Common myeloid progenitor, CD34-positive (primary cell): ENCODE measurements around the gene EXOG.
A peak's percentile ranks its signal among the peaks of the same experiment; 100 is the strongest.

Experiments
- CTCF ChIA-PET: fragments of 350-600 bp; sonication (Branson Sonifier 250); formaldehyde crosslinking; loops from one replicate; lab custom pipeline; 2021; ENCODE audit warnings: antibody characterized with exemption; lab: Charles Lee
- POLR2A ChIA-PET: fragments of 350-600 bp; sonication (Branson Sonifier 250); formaldehyde crosslinking; loops from one replicate; lab custom pipeline; 2021; ENCODE audit warnings: antibody characterized with exemption; lab: Charles Lee
- DNase-seq, 3 donors: peaks; one replicate each; pipeline versions ENCODE4 v3.0.0 to v3.0.0-alpha.2; 2013
- H3K27ac ChIP-seq, 2 experiments: 1 replicate in 1 of 2; 2 replicates in 1 of 2; pipeline ENCODE4 v1.7.0; 2013; ENCODE audit warnings: inconsistent platforms in 2 of 2, low read length in 2 of 2, mild to moderate bottlenecking in 2 of 2, low read depth in 1 of 2, moderate library complexity in 1 of 2; ENCODE audit not compliant: severe bottlenecking in 2 of 2, insufficient read depth in 1 of 2, poor library complexity in 1 of 2
- H3K27me3 ChIP-seq, 5 experiments: replicated peaks in 2 of 5; 1 replicate in 3 of 5; 2 replicates in 2 of 5; pipeline versions ENCODE4 v1.6.1 to v1.7.0; 2013; ENCODE audit warnings: low read length in 4 of 5, mild to moderate bottlenecking in 2 of 5, moderate library complexity in 2 of 5, inconsistent platforms in 1 of 5; ENCODE audit not compliant: insufficient read depth in 5 of 5, control insufficient read depth in 4 of 5
- H3K36me3 ChIP-seq, 4 experiments: 1 replicate in 2 of 4; 2 replicates in 2 of 4; pipeline versions ENCODE4 v1.6.1 to v1.7.0; 2013; ENCODE audit warnings: low read length in 3 of 4, control low read depth in 1 of 4, mild to moderate bottlenecking in 1 of 4; ENCODE audit not compliant: control insufficient read depth in 4 of 4, insufficient read depth in 4 of 4
- H3K4me1 ChIP-seq, 4 experiments: 1 replicate in 3 of 4; 2 replicates in 1 of 4; pipeline versions ENCODE4 v1.6.1 to v1.7.1; 2013; ENCODE audit warnings: low read length in 3 of 4, mild to moderate bottlenecking in 3 of 4, control low read depth in 1 of 4, inconsistent platforms in 1 of 4, moderate library complexity in 1 of 4; ENCODE audit not compliant: control insufficient read depth in 4 of 4, insufficient read depth in 4 of 4; ENCODE audit errors: control extremely low read depth in 1 of 4
- H3K4me3 ChIP-seq, 7 experiments: 1 replicate in 4 of 7; 2 replicates in 3 of 7; pipeline versions ENCODE4 v1.5.1 to v1.7.0; 2013; ENCODE audit warnings: mild to moderate bottlenecking in 7 of 7, low read length in 6 of 7, moderate library complexity in 6 of 7, inconsistent platforms in 2 of 7, low read depth in 2 of 7, control low read depth in 1 of 7; ENCODE audit not compliant: insufficient read depth in 4 of 7, control insufficient read depth in 1 of 7; ENCODE audit errors: extremely low read depth in 1 of 7
- H3K9me3 ChIP-seq, 5 experiments: 1 replicate in 4 of 5; 2 replicates in 1 of 5; pipeline versions ENCODE4 v1.6.1 to v1.7.1; 2013; ENCODE audit warnings: low read length in 4 of 5, mild to moderate bottlenecking in 2 of 5, inconsistent platforms in 1 of 5, low read depth in 1 of 5, moderate library complexity in 1 of 5; ENCODE audit not compliant: control insufficient read depth in 4 of 5, insufficient read depth in 2 of 5; ENCODE audit errors: control extremely low read depth in 1 of 5
- WGBS: methylation state at CpG from one replicate; pipeline ENCODE4 v1.1.5; 2013; ENCODE audit not compliant: insufficient coverage; 5-methylcytosine and 5-hydroxymethylcytosine counted together

The EXOG gene

DNA sequence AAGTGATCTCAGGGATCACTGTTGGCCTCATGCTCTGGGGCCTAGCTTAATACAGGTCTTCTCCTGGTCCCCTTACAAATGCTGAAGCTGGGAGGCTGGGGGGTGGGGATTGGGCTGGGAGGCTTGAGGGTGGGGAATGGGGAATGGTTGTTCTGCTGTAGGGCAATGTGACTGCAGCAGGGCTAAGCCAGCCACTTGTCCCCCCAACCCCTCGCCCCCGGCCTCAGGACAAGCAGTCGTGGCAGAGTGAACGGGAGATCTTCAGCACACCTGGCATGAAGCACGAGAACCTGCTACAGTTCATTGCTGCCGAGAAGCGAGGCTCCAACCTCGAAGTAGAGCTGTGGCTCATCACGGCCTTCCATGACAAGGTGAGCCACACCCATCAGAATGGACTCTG, 17.2 kb upstream of the EXOG start:
- Histone ChIP-seq H3K27ac (no peak overlapping the region), H3K36me3 (peaks cover 10 to 29% (median 20%) of the 10 kb centered on the region in 4 experiments), H3K4me1 (peaks cover 0 to 5% (median 1%) of the 10 kb centered on the region in 4 experiments), H3K9me3 (no peaks in the 10 kb centered on the region), H3K27me3 (no peaks in the 10 kb centered on the region), H3K4me3 (no peak overlapping the region)
- POLR2A ChIA-PET, result no interaction called here
- no peak for DNase-seq
- CTCF ChIA-PET, result interaction anchor here (1.2 to 10.0 kb wide), 5 partner anchors 11 to 133 kb away, joined by 3 to 98 read pairs (median 7); partner anchors contain the start of gene XYLB
- 97% methylated on average over 9 of the region's 9 CpGs for WGBS

DNA sequence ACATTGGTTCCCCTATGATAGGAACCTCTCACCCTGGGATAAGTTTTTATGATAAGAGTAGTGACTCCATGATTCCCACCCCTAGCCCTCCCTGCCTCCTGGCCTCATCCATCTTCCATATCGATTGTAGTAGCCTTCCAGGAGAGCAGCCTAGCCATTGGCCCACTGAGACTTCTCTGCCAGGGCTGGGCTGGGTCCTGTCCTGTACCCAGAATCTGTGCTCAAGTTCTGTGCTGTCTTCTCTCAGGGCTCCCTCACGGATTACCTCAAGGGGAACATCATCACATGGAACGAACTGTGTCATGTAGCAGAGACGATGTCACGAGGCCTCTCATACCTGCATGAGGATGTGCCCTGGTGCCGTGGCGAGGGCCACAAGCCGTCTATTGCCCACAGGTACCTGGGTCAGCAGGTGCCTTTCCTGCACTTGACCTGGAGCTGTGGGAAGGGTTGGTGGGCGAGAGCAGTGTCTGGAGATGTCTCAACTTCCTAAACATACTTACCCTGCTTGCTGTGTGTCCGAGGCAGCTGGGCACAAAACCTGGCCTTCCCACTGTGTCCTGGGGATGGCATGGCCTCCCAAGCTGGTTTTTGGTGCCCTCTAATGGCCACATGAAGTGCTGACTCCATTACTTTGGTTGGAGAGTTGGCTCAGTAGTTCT, 16.6 kb upstream of the EXOG start:
- Histone ChIP-seq H3K9me3 (no peaks in the 10 kb centered on the region), H3K27me3 (no peaks in the 10 kb centered on the region), H3K4me3 (no peak overlapping the region), H3K27ac (no peak overlapping the region), H3K4me1 (peaks cover 0 to 12% (median 6%) of the 10 kb centered on the region in 4 experiments), H3K36me3 (peaks cover 10 to 29% (median 20%) of the 10 kb centered on the region in 4 experiments)
- ChIA-PET POLR2A (no interaction called here), CTCF (interaction anchor here (0.7 to 10.0 kb wide), 17 partner anchors 10 to 483 kb away, joined by 3 to 98 read pairs (median 4); partner anchors contain the start of genes EXOG and XYLB)
- peak; percentile 34 to 72 (median 55) for DNase-seq
- WGBS, result 82% methylated on average over 7 of the region's 10 CpGs

DNA sequence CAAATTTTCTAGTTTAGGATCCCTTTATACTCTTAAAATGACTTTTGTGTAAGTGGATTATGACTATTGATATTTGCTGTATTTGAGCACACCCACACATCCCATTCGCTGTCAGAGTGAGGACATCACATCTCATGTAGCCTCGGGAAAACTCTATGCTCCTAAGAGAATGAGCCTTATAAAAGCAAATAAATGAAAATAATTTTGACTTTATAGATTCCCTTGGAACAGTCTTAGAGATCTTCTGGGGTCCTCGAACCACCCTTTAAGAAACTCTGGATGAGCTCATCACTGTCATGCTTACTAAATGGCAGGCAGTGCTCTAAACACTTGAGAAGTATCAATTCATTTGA, 16.1 kb upstream of the EXOG start:
- Histone ChIP-seq H3K4me1 (peaks cover 0 to 15% (median 6%) of the 10 kb centered on the region in 4 experiments), H3K27ac (no peak overlapping the region), H3K4me3 (no peak overlapping the region), H3K9me3 (no peaks in the 10 kb centered on the region), H3K36me3 (peaks cover 10 to 29% (median 20%) of the 10 kb centered on the region in 4 experiments), H3K27me3 (no peaks in the 10 kb centered on the region)
- CTCF ChIA-PET, result interaction anchor here (0.7 to 10.0 kb wide), 21 partner anchors 10 to 483 kb away, joined by 3 to 98 read pairs (median 5); partner anchors contain the start of genes EXOG and XYLB
- POLR2A ChIA-PET, result no interaction called here
- 73% methylated on average over 1 of the region's 3 CpGs for WGBS
- DNase-seq, result no peak

DNA sequence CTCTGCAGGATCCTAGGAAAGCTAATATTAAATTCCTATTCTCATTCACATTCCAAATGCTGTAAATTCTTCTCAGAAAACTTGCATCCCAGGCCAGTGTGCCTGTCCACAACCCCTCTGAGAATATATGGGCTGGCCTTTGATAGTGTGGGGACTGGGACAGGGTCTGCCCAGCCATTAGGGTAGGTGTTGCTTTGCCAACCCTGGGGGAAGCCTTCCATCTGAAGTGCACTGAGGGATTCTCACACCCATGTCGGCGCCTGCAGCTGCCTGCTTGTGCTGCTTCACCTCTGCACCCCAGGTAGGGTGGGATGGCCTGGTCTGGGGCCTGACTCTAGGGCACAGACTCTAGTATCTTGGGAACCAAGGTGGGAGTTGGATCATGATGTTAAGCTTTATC, 15.2 kb upstream of the EXOG start:
- no peaks in the 10 kb centered on the region for H3K27me3 ChIP-seq
- H3K4me3 ChIP-seq, result no peak overlapping the region
- H3K4me1 ChIP-seq, result peaks cover 0 to 15% (median 6%) of the 10 kb centered on the region in 4 experiments
- peaks cover 10 to 29% (median 20%) of the 10 kb centered on the region in 4 experiments for H3K36me3 ChIP-seq
- no peaks in the 10 kb centered on the region for H3K9me3 ChIP-seq
- no peak for DNase-seq
- CTCF ChIA-PET, result interaction anchor here (0.6 to 10.0 kb wide), 18 partner anchors 9 to 521 kb away, joined by 3 to 98 read pairs (median 5); partner anchors contain the start of genes EXOG and XYLB
- POLR2A ChIA-PET, result no interaction called here
- H3K27ac ChIP-seq, result no peak overlapping the region
- WGBS, result 100% methylated on average over 2 of the region's 2 CpGs

DNA sequence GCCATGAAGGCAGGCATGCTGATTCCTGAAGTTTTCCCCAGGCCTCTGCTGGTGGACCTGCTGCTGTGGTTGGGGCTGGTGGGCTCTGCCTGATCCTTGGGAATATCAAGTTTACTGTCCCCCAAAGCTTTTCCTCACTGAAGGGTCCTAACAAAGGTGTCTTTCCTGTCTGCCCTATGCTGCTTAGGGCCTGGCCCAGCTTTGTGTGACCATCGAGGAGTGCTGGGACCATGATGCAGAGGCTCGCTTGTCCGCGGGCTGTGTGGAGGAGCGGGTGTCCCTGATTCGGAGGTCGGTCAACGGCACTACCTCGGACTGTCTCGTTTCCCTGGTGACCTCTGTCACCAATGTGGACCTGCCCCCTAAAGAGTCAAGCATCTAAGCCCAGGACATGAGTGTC, 13.2 kb upstream of the EXOG start:
- Histone ChIP-seq H3K4me3 (no peak overlapping the region), H3K36me3 (peaks cover 10 to 29% (median 21%) of the 10 kb centered on the region in 4 experiments), H3K9me3 (no peaks in the 10 kb centered on the region), H3K27me3 (no peaks in the 10 kb centered on the region), H3K27ac (no peak overlapping the region), H3K4me1 (peaks cover 0 to 15% (median 6%) of the 10 kb centered on the region in 4 experiments)
- DNase-seq, result no peak
- 89% methylated on average over 10 of the region's 10 CpGs for WGBS
- ChIA-PET CTCF (interaction anchor here (0.6 to 10.0 kb wide), 6 partner anchors 9 to 476 kb away, joined by 3 to 98 read pairs (median 4); partner anchors contain the start of genes EXOG and XYLB), POLR2A (no interaction called here)

DNA sequence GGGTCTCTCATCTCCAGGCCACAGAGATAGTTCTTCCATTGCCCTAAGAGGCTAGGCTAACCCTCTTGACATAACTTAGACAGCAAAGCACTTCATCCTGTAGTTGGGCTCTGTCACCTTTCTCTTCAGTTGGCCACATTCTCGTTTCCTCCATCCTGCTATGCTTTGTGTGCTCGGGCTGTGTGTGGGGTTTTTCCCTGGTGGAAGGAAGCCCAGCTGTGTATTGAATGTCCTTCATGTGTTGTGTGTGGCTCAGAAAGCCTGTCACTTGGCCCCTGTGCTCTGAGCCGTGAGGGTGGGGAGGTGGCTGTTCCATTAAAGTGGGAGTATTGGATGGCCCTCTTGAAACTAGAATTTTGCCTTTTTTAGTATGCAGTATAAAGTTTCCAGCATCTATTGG, 8.8 kb upstream of the EXOG start:
- POLR2A ChIA-PET, result no interaction called here

DNA sequence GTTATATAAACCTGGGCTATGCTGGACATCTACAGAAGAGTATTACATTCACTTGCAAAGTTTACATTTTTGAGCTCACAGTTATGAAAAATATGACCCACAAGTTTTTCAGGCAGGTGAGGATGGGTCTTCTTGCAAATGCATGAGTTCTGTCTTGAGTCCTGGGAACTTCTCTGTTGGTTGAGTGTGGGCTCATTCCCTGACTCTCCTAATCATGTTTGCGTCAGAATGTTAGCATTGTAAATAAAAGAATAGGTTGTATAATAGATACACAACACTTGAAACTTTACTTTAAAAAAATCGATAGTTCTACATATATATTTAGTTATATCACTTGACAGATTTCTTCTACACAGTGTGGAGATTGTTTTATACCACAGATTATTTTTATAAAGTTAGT, 7.2 kb upstream of the EXOG start:
- no peaks in the 10 kb centered on the region for H3K9me3 ChIP-seq
- DNase-seq, result no peak
- CTCF ChIA-PET, result interaction anchor here (1.0 to 2.6 kb wide), 3 partner anchors 9 to 142 kb away, joined by 3 to 13 read pairs (median 8); partner anchors contain the start of gene XYLB
- no peak overlapping the region for H3K4me3 ChIP-seq
- H3K36me3 ChIP-seq, result peaks cover 0 to 2% (median 0%) of the 10 kb centered on the region in 4 experiments
- no CpG with 5 or more reads among the region's 2 CpGs for whole genome bisulfite sequencing
- no peak overlapping the region for H3K27ac ChIP-seq
- peaks cover 0 to 9% (median 5%) of the 10 kb centered on the region in 4 experiments for H3K4me1 ChIP-seq
- POLR2A ChIA-PET, result no interaction called here
- no peaks in the 10 kb centered on the region for H3K27me3 ChIP-seq

More for the DNA sequence above, 8.8 kb upstream of the EXOG start:
- no peaks in the 10 kb centered on the region for H3K9me3 ChIP-seq
- peaks cover 0 to 15% (median 6%) of the 10 kb centered on the region in 4 experiments for H3K4me1 ChIP-seq
- CTCF ChIA-PET, result no interaction called here
- 100% methylated on average over 1 of the region's 3 CpGs for WGBS
- DNase-seq, result no peak
- no peak overlapping the region for H3K27ac ChIP-seq
- H3K36me3 ChIP-seq, result peaks cover 0 to 10% (median 5%) of the 10 kb centered on the region in 4 experiments
- H3K27me3 ChIP-seq, result no peaks in the 10 kb centered on the region
- H3K4me3 ChIP-seq, result no peak overlapping the region
